HCT116 (cell line): ENCODE results near the gene PPM1M. TPM values are rescaled to one million over a fixed set of nuclear protein-coding genes. Genes with fewer than 3 reads are reported as not detected.

Source experiments
- ATAC-seq: fragments of 200-7000 bp; cut with Tn5 transposase; 2 replicates; pipeline ENCODE4 v1.9.1; 2020; ENCODE audit warnings: mild to moderate bottlenecking, moderate library complexity
- BruUV-seq: library from RNA; stranded (reverse); fragments of 400-500 nt; replicated peaks from 2 replicates; lab custom pipeline; 2021; lab: Mats Ljungman, UMichigan
- CTCF ChIA-PET: fragments of 300-600 bp; sonication (Branson Sonifier 250); formaldehyde crosslinking; loops from one replicate; lab custom pipeline; 2021; ENCODE audit warnings: antibody characterized with exemption; lab: Charles Lee
- POLR2A ChIA-PET: fragments of 300-600, 350-600 bp; sonication (Branson Sonifier 250); formaldehyde crosslinking; loops from one replicate; lab custom pipeline; 2021; ENCODE audit warnings: antibody characterized with exemption; lab: Charles Lee
- RAD21 ChIA-PET, 2 experiments: fragments of 300-600 bp; sonication (Branson Sonifier 250); formaldehyde crosslinking; loops; one replicate each; lab custom pipeline; 2023; ENCODE audit warnings: low total read pairs in 2 of 2; ENCODE audit not compliant: uncharacterized antibody in 2 of 2, unreplicated experiment in 2 of 2, low non-redundant PET in 1 of 2; lab: Charles Lee
- DNase-seq: peaks from one replicate; pipeline ENCODE4 v3.0.0-alpha.2; 2010; ENCODE audit warnings: low read depth, low spot score
- H2AFZ ChIP-seq: fragments of 200-600 bp; shearing (Covaris generic), sonication (generic); 2 replicates; pipeline ENCODE4 v1.6.1; 2017; ENCODE audit warnings: low read depth, mixed run types, mixed read lengths, antibody characterized with exemption, low read length; ENCODE audit not compliant: poor library complexity, severe bottlenecking
- H3K27ac ChIP-seq: 2 replicates; pipeline ENCODE4 v1.5.1; 2012; ENCODE audit warnings: low read depth, low read length
- H3K27me3 ChIP-seq: fragments of 200-600 bp; sonication (generic); 2 replicates; pipeline ENCODE4 v1.6.1; 2016; ENCODE audit warnings: mixed run types, low read length, mixed read lengths; ENCODE audit not compliant: insufficient read depth
- H3K36me3 ChIP-seq, 2 experiments: fragments of 200-500 bp in 1 of 2; fragments of 200-600 bp in 1 of 2; sonication (Bioruptor generic) in 1 of 2; sonication (generic) in 1 of 2; 2 replicates each; pipeline versions ENCODE4 v1.5.1 to v1.6.1; 2014 to 2016; ENCODE audit warnings: low read length in 2 of 2, inconsistent platforms in 1 of 2, mixed read lengths in 1 of 2, mixed run types in 1 of 2; ENCODE audit not compliant: insufficient read depth in 2 of 2, control insufficient read depth in 1 of 2
- H3K4me1 ChIP-seq, 2 experiments: fragments of 200-600 bp in 1 of 2; sonication (generic) in 1 of 2; 2 replicates each; pipeline versions ENCODE4 v1.5.1 to v1.6.1; 2012 to 2017; ENCODE audit warnings: low read length in 2 of 2, inconsistent platforms in 1 of 2, mild to moderate bottlenecking in 1 of 2, mixed read lengths in 1 of 2, mixed run types in 1 of 2, moderate library complexity in 1 of 2; ENCODE audit not compliant: insufficient read depth in 2 of 2, control insufficient read depth in 1 of 2
- H3K4me2 ChIP-seq: fragments of 200-600 bp; sonication (generic); 2 replicates; pipeline ENCODE4 v1.6.1; 2017; ENCODE audit warnings: mixed run types, low read length, mixed read lengths
- H3K4me3 ChIP-seq, 2 experiments: fragments of 200-600 bp in 1 of 2; sonication (generic) in 1 of 2; replicated peaks in 1 of 2; 2 replicates each; pipeline ENCODE4 v1.5.1; 2011 to 2016; ENCODE audit warnings: low read length in 2 of 2, control low read depth in 1 of 2, low read depth in 1 of 2, mild to moderate bottlenecking in 1 of 2, mixed read lengths in 1 of 2, mixed run types in 1 of 2
- H3K79me2 ChIP-seq: fragments of 200-600 bp; sonication (generic); 2 replicates; pipeline ENCODE4 v1.6.1; 2017; ENCODE audit warnings: mild to moderate bottlenecking, mixed run types, low read length, moderate library complexity, mixed read lengths; ENCODE audit not compliant: insufficient read depth
- H3K9ac ChIP-seq: fragments of 200-600 bp; sonication (generic); 2 replicates; pipeline ENCODE4 v1.6.1; 2016; ENCODE audit warnings: low read length, mixed read lengths
- H3K9me2 ChIP-seq: fragments of 200-600 bp; sonication (generic), shearing (Covaris generic); 2 replicates; pipeline ENCODE4 v1.6.1; 2017; ENCODE audit warnings: mixed run types, mild to moderate bottlenecking, moderate library complexity; ENCODE audit not compliant: insufficient read depth
- H3K9me3 ChIP-seq, 2 experiments: fragments of 200-500 bp in 1 of 2; fragments of 200-600 bp in 1 of 2; sonication (Bioruptor generic) in 1 of 2; sonication (generic) in 1 of 2; 2 replicates each; pipeline ENCODE4 v1.6.1; 2014 to 2017; ENCODE audit warnings: low read length in 2 of 2, mixed read lengths in 2 of 2, inconsistent platforms in 1 of 2, low read depth in 1 of 2, mild to moderate bottlenecking in 1 of 2, mixed run types in 1 of 2, moderate library complexity in 1 of 2; ENCODE audit not compliant: control insufficient read depth in 1 of 2, insufficient read depth in 1 of 2
- H4K20me1 ChIP-seq: fragments of 200-600 bp; sonication (generic), shearing (Covaris generic); 2 replicates; pipeline ENCODE4 v1.6.1; 2017; ENCODE audit warnings: mixed run types, mild to moderate bottlenecking, moderate library complexity; ENCODE audit not compliant: insufficient read depth
- CTCF ChIP-seq, 3 experiments: fragments of 200-600 bp in 1 of 3; sonication (generic) in 1 of 3; IDR thresholded peaks in 2 of 3; conservative IDR thresholded peaks in 1 of 3; 2 replicates each; pipeline ENCODE4 v1.5.1; 2012 to 2017; ENCODE audit warnings: low read depth in 2 of 3, low read length in 2 of 3, antibody characterized with exemption in 1 of 3, borderline replicate concordance in 1 of 3, control low read depth in 1 of 3, mild to moderate bottlenecking in 1 of 3, mixed read lengths in 1 of 3, mixed run types in 1 of 3, moderate library complexity in 1 of 3; ENCODE audit not compliant: insufficient read depth in 1 of 3
- SRF ChIP-seq: IDR thresholded peaks from 2 replicates; pipeline ENCODE4 v1.6.1; 2012; ENCODE audit warnings: low read depth
- intact Hi-C: fragments of 100-400 bp; cut with micrococcal nuclease; formaldehyde crosslinking; loops from 2 replicates; pipeline ENCODE4 v1.10.0; 2022
- total RNA-seq: library from RNA; stranded (reverse); gene quantifications from one replicate; pipeline ENCODE4 v1.2.1, GENCODE V29; 2021; ENCODE audit not compliant: unreplicated experiment

Gene PPM1M
- total RNA-seq, 1 experiment from 2014 or later: 16.6 TPM

- Histone ChIP-seq H3K4me2 (peak overlapping the region; percentile 84), H3K27ac (peak overlapping the region; percentile 98)
These were observed 9.1 kb upstream of the PPM1M start for GRCh38 chr3:52236424-52236886.

More at GRCh38 chr3:52236424-52236886, 9.1 kb upstream of the PPM1M start:
- DNase-seq: no peak
- CTCF ChIA-PET: interaction anchor here (1.3 to 3.1 kb wide), 3 partner anchors 16 to 102 kb away, joined by 4 to 18 read pairs (median 8); no protein-coding TSS in a partner anchor
- Histone ChIP-seq H3K27me3 (no peaks in the 10 kb centered on the region), H3K9me2 (no peaks in the 10 kb centered on the region)
- BruUV-seq: no TSS peak
- TF ChIP-seq CTCF (IDR thresholded peaks at IDR 0.05 in 2 of 3, conservative IDR thresholded peaks at IDR 0.05 in 1 of 3; ENCODE audit: borderline replicate concordance in 1 of 3, insufficient read depth in 1 of 3, low read depth in 2 of 3, low read length in 2 of 3): peak in 1 of 3 experiments; percentile 22; a peak in 1 of 6 replicates
- no peak for TF ChIP-seq SRF
- TF ChIP-seq, all 23 proteins: peak for 1
- H3K79me2 ChIP-seq: peaks cover 29% of the 10 kb centered on the region
- no peak for ATAC-seq
- peak overlapping the region; percentile 87; the same call in 1 of the 2 replicates for H3K9ac ChIP-seq
- no peaks in the 10 kb centered on the region; a peak in 2 of 4 replicates for H3K36me3 ChIP-seq
- POLR2A ChIA-PET: interaction anchor here (1.4 kb wide), 1 partner anchor 19 kb away, joined by 4 read pairs; no protein-coding TSS in a partner anchor
- intact Hi-C loops: no loop called here
- H2AFZ ChIP-seq: no peak overlapping the region
- peaks cover 33 to 41% of the 10 kb centered on the region in 2 experiments for H3K4me1 ChIP-seq
- no peak overlapping the region for H3K4me3 ChIP-seq
- no peaks in the 10 kb centered on the region for H4K20me1 ChIP-seq
- no peaks in the 10 kb centered on the region for H3K9me3 ChIP-seq
- RAD21 ChIA-PET: interaction anchor here in 1 of 2 experiments (0.7 kb wide), 1 partner anchor 53 kb away, joined by 3 read pairs; no protein-coding TSS in a partner anchor
